HG03135 (cell line): ENCODE results near the gene DUSP19.
A peak's percentile ranks its signal among the peaks of the same experiment; 100 is the strongest.

Source experiments
- ATAC-seq: cut with Tn5 transposase; IDR thresholded peaks from one replicate; pipeline ENCODE4 v1.9.1; 2021; ENCODE audit warnings: mild to moderate bottlenecking, moderate library complexity; ENCODE audit not compliant: unreplicated experiment

Gene DUSP19

DNA sequence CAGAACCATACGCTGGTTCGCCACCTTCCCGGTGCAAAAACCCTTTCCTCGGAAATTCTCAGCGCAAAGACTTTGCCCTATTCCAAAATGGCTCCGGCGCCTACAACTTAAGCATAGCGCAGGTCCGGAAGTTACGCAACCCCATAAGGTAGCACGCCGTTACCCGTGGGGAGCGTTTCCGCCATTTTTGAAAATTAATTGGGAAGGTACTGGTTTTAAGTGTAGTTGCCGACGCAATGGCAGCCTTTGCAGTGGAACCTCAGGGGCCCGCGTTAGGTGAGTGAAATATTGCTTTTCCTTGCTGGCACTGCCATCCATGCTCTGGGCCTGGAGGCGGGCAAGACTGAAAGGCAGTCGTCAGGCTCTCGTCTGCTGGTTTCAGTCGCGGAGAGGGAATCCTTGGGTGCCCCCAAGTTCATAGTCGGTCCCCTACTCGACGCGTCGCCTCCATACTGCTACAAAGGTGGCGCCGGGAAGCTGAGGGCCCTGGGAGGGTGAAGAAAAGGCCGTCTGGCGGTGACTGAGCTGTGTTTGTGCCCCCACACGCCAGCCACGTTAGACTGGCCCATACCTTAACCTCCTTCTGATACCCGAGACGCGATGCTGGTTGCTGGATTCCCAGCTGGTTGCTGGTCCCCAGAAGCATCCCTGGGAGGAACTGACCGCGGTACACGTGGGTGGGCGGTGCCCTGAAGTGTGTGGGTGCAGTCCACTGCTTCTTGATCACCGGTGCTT lies 45.8 kb downstream of the DUSP19 start, which contains the start of gene NUP35:
Gene NUP35, plus strand, starts transcription at position 222 of the 735 bp plus-strand sequence. Its CDS starts 15 bp downstream, at position 237.
- ATAC-seq = peak; percentile 88

DNA sequence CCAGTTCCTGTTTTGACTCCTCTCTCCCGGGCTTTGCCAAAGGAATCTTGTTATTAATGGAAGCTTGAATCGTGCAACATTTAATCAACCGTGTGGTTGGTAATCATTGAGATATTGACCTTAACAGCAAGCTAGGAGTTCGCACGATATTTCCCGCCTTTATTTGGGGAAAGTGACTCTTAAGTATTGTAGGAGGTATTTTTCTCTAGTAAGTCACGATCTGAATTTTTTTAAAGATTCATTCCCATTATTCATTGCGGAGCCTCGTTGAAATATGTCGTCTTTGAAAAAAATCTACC lies 46.4 kb downstream of the DUSP19 start:
- no peak for ATAC-seq

DNA sequence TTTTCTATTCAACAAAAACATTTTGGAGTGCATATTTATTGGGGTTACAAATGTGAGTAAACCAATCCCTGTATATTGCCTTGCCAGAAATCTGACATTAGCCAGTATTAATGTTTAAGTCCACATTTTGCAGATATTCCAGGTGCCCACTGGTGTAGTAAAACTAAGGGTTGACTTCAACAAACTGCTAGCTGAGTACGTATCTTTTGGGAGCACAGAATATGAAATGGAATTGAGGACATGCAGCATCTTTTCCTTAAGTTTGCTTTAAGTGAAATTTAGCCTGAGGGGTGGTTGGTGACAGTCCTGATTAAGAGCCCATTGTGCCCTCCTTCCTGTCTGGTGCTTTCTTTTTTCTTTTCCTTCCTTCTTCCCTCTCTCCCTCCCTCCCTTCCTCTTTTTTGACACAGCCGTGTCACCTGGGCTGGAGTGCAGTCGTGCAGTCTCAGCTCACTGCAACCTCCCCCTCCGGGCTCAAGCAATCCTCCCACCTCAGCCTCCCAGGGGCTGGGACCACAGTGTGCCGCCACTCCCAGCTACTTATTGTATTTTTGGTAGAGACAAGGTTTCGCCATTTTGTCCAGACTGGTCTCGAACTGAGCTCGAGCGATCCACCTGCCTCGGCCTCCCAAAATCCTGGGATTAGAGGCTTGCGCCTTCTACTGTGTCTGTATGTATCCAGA lies 47.3 kb downstream of the DUSP19 start:
- ATAC-seq = no peak

DNA sequence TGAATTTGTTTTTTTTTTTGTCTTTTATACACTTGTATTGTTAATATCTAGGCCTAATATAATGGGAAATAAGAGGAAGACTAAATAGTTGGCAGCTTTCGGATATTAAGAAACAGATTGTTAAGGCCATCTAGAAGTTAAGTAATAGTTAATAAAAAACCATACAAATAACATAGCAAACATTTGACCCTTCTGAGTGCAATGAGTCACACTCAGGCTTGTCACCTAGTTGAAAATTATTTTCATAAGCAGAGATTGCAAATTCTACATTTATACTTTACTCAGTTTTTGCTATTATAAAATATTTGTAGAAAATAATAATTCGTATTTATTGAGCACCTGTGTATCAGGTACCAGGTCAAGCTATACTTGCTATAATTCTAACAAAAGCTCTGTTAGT lies 48.1 kb downstream of the DUSP19 start:
- no peak for ATAC-seq

DNA sequence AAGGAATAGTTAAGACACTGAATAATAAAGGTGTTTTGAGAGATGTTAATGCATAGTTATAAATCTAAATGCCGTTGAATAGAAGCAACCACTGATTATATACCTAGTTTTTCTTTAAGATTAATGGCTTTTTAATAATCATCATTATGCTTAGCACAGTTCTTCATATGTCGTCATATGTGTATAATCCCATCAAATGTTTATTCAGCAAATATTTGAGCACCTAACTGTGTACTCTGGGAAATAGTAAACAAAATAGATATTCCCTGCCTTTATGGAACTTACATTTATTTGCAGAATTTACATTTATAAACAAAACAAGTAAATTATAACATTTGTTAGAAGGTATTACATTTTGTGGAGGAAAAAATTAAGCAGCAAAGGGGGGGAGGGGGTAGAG lies 55.5 kb downstream of the DUSP19 start:
- no peak for ATAC-seq

DNA sequence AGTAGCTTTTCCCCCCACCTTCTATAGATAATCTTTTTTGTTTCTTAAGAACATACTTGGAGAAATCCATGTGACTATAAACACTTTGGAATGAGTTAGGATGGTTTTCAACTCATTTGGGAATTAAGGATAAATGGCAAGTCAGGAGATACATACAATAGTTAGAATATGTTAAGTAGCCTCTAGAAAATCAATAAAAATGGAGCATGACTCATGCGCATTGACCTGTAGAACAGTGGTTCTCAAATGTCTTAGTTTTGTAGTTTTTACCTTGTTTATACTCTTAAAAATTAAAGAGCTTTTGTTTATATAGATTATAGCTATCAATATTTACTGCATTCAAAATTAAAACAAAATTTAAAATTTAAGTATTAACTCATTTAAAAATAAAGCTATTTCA lies 70.4 kb downstream of the DUSP19 start:
- no peak for ATAC-seq

DNA sequence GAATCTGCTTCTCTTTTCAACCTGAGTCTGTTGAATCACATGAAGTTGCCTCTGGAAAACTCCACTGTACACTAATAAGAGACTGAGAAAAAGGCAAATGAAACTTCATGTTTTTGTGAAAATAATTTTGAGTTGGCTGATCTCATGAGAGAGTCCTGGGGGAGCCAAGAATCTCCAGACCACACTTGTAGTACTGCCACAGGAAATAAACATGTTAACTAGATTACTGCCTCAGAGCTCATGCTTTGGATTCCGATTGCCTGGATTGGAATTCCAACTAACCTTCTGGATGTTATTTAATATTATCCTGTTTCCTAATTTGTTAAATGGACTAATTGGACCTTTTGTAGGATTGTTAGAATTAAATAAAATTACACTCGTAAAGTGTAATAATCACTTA lies 70.9 kb downstream of the DUSP19 start:
- ATAC-seq = no peak
